GM10248 (cell line): Measurements from ENCODE around the gene APBA1.

ENCODE experiments used
- CTCF ChIA-PET: fragments of 300-600 bp; sonication (Branson Sonifier 250); formaldehyde crosslinking; extraction: SDS; loops from one replicate; lab custom pipeline; 2021; ENCODE audit warnings: antibody characterized with exemption; lab: Yijun Ruan, JAX
- POLR2A ChIA-PET: fragments of 350-650 bp; sonication (Branson Sonifier 250); formaldehyde crosslinking; extraction: SDS; loops from one replicate; lab custom pipeline; 2020; ENCODE audit warnings: antibody characterized with exemption; lab: Yijun Ruan, JAX
- DNase-seq: peaks from one replicate; pipeline ENCODE4 v3.0.0; 2012; ENCODE audit errors: extremely low spot score
- TF ChIP-seq, protein P1 (sequence below): IDR thresholded peaks from 2 replicates; pipeline ENCODE4 v1.5.1; 2012; ENCODE audit warnings: mild to moderate bottlenecking, low read depth; ENCODE audit errors: extremely low read depth, missing control alignments, control extremely low read depth

APBA1 gene

DNA sequence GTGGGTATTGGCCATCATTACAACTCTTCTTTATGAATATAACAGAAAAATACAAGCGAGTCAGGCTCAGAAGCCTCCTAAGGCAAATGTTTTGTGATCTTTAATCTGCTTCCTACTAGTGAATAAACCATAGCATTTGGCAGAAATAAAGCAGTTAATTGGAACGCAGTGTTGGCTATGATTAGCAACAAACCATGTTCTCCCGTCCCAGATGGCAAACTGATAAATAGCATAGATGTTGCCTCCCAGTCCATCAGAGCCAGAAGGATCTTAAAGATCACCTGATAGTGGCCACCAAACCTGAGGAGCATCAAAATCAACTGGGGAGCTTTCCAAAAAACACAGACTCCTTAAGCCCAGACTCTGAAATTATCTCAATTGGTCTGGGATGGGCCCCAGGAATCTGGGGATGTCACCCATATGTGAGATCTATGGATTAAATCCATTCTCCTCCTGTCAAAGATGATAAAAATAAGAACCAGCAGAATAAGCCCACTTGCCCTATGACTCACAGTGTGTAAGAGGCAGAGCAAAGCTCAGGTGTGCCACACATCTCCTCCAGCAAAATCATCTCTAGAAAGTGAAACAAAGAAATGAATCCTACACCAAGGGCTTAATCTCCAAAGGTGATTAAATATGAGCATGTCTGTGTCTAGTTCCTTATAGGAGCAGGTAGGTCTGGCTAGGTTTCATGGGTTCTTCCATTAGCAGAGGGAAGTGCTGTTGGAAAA lies 50.3 kb downstream of the APBA1 start:
- ChIA-PET CTCF (no interaction called here), POLR2A (no interaction called here)
- no peak for DNase-seq
- TF ChIP-seq, protein P1, sequence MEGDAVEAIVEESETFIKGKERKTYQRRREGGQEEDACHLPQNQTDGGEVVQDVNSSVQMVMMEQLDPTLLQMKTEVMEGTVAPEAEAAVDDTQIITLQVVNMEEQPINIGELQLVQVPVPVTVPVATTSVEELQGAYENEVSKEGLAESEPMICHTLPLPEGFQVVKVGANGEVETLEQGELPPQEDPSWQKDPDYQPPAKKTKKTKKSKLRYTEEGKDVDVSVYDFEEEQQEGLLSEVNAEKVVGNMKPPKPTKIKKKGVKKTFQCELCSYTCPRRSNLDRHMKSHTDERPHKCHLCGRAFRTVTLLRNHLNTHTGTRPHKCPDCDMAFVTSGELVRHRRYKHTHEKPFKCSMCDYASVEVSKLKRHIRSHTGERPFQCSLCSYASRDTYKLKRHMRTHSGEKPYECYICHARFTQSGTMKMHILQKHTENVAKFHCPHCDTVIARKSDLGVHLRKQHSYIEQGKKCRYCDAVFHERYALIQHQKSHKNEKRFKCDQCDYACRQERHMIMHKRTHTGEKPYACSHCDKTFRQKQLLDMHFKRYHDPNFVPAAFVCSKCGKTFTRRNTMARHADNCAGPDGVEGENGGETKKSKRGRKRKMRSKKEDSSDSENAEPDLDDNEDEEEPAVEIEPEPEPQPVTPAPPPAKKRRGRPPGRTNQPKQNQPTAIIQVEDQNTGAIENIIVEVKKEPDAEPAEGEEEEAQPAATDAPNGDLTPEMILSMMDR: no peak

DNA sequence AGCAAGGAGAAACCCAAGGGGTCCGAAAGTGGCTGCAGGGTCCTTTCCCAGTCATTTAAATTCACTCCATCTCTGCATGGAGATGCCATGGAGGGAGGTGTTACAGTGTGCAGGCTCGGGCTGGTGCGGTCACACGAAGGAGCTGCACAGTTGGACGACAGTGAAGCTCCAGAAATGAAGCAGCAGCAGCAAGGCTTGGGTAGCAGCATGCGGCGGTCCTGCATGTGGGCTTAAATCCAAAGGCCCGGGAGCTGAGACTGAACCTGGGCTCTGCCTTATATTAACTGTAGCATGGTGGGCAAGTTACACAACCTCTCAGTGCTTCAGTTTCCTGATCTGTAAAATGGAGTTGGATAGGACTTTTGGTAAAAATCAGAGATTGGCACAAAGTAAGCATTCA lies 51.4 kb downstream of the APBA1 start:
- CTCF ChIA-PET: no interaction called here
- TF ChIP-seq, protein P1: no peak
- no peak for DNase-seq
- POLR2A ChIA-PET: no interaction called here

DNA sequence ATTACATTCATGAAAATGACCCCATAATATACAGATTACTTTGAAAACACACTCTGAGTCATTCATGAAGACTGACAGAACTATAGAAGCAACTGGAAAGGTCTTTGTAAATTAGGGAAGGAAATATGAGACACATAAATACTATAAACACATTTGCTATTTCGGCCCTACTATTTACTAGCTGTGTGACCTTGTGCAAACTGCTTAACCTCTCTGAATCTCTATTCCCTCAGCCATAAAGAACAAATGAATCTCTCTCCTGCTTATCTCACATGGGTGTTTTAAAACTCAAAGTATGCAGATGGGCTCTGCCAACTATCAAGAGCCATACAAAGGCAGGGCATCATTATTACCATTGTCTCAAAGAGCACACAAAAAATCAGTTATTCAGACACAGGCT lies 52.9 kb downstream of the APBA1 start:
- TF ChIP-seq, protein P1: no peak
- DNase-seq: no peak
- CTCF ChIA-PET: interaction anchor here (1.1 to 1.5 kb wide), 2 partner anchors 14 to 20 kb away, joined by 3 read pairs; no protein-coding TSS in a partner anchor
- POLR2A ChIA-PET: no interaction called here

DNA sequence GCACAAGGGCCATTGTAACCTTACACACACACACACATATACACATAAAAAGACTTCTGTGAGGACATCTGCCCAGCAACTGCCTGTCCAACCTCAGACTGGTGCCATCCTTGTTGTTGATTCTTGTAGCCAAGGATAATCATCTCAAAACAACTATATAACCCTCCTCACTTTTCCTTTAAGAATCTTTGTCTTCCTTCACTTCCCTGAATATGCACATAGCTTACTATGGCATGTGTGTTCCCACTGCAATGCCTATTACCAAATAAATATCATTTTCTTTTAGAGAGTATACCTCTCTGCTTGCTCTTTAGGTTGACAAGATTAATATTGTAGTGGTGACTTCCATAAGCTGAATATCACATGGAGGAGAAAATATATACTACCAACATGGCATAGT lies 55.2 kb downstream of the APBA1 start:
- POLR2A ChIA-PET: no interaction called here
- CTCF ChIA-PET: no interaction called here
- no peak for DNase-seq
- TF ChIP-seq, protein P1: no peak

DNA sequence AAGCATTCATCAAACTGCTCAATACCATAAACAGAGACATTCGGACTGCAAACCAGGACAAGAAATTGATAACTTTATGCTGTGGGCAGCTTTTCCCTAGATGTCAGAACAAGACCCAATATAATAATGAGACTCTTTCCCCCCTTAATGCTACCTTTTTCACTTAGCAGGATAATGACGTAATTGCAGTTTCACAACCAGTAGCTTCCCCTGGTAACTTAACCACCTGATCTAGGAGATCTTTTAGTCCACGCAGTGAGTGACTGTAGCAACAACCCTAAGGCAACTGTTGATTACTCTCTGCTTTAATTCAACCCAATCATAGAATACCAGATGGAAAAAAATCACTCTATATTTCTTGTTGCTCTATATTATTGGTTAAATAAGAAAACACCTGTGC lies 56.3 kb downstream of the APBA1 start:
- ChIA-PET CTCF (interaction anchor here (1.2 kb wide), 1 partner anchor 12 kb away, joined by 3 read pairs; no protein-coding TSS in a partner anchor), POLR2A (no interaction called here)
- DNase-seq: no peak
- TF ChIP-seq, protein P1: no peak

DNA sequence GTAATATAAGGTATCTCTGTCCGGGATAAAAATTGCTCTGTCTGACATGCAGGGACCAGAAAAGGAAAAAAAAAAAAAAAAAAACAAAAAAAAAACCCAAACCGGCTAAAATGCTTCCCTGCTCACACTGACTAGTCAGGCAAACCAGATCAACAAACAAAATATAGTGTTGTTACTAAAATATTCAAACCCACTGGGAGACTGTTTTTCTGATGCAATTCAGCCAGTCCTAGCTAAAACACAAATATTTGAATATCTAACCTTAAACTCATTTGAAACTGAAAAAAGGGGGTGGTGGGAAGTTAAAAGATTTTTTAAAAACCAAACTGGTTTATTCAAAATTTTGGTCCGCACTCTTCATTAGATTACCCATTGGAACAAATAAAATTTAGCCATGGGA lies 61.0 kb downstream of the APBA1 start:
- POLR2A ChIA-PET: interaction anchor here (0.6 kb wide), 1 partner anchor 808 kb away, joined by 3 read pairs; no protein-coding TSS in a partner anchor
- DNase-seq: no peak
- TF ChIP-seq, protein P1: no peak
- CTCF ChIA-PET: no interaction called here
